ENCODE measurements around the gene PDE2A.

PDE2A gene

DNA sequence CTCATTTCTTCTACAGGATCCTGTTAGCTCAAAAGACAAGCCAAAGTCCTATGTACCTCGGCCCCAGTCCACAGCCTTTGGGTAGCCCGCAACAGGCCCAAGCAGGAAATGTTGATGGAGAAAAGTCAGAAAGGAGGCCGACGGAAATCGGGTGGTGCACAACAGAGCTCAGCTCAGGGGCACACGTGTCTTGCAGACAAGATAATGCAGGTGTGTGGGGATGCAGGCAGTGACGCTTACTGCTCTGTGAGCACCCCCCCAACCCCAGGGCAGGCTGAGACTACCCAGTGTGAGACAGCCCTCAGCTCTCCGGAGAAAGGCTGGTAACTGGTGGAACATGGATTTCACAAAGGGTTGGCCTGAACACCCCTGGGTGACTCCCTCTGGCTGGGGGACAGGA, 4.3 kb upstream of the PDE2A start:
- no peak overlapping the region for H3K27ac ChIP-seq
- no peaks in the 10 kb centered on the region for H3K9me3 ChIP-seq
- peaks cover 59% of the 10 kb centered on the region for H3K27me3 ChIP-seq
- no peaks in the 10 kb centered on the region; the same call in 1 of the 2 replicates for H3K4me1 ChIP-seq
- no peak for TF ChIP-seq Cebpa-rat (IDR thresholded peaks at IDR 0.05)
- no peak overlapping the region for H3K4me3 ChIP-seq
- H3K9ac ChIP-seq = no peak overlapping the region
- H3K4me2 ChIP-seq = no peak overlapping the region
- peaks cover 7% of the 10 kb centered on the region for H3K36me3 ChIP-seq
- H4K20me1 ChIP-seq = peaks cover 94% of the 10 kb centered on the region

DNA sequence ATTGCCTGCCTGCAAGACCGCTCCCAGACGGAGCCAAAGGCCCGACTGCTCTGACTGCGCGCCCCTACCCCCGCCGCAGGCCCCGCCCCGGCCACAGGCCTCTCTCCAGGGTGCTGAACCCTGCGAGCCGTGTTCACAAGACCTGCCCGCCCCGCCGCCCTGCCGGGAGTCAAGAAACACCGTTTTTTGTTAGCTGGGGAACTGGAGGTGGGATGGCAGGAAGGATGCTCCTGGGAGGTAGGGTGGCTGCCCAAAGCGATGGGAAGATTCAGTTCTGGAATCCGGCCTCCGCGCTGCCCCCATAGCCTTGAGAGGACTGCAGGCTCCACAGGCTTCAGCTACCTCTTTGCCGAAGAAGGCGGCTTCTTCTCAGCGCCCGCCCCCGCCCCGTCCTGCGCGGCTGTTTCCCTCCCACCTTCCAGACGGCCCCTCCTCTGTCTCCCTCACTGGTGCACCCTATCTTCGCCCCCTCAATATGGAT, 2.7 kb upstream of the PDE2A start:
- Histone ChIP-seq H3K4me1 (peaks cover 15% of the 10 kb centered on the region), H3K4me3 (no peak overlapping the region), H3K27ac (no peak overlapping the region), H4K20me1 (peaks cover 89% of the 10 kb centered on the region), H3K4me2 (no peak overlapping the region), H3K27me3 (peaks cover 59% of the 10 kb centered on the region), H3K9ac (no peak overlapping the region), H3K9me3 (no peaks in the 10 kb centered on the region), H3K36me3 (no peaks in the 10 kb centered on the region)
- TF ChIP-seq Cebpa-rat (IDR thresholded peaks at IDR 0.05) = no peak

DNA sequence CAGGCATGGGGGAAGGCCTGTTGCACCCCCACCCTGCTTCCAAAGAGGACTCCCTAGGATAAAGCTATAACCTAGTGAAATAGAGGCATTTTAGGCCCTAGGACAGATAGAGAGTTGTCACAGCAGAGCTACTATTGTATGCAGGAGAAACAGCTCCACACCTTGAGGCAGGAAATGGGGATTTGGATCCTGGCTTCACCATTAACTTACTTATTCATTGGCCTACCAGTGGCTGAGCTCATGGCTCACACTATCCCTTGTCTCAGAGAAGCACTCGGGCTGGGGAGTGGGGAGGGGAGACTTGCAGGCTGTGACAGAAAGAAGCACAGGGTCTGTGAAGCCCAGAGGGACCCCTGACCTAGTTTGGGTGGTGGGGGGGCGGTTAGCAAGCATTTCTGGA, 999 bp upstream of the PDE2A start:
- TF ChIP-seq Cebpa-rat (IDR thresholded peaks at IDR 0.05) = no peak
- H3K4me1 ChIP-seq = peaks cover 15% of the 10 kb centered on the region
- H3K4me3 ChIP-seq = no peak overlapping the region
- H3K27ac ChIP-seq = no peak overlapping the region
- H3K4me2 ChIP-seq = no peak overlapping the region
- H3K9ac ChIP-seq = no peak overlapping the region
- H3K27me3 ChIP-seq = peaks cover 59% of the 10 kb centered on the region
- peaks cover 73% of the 10 kb centered on the region for H4K20me1 ChIP-seq
- no peaks in the 10 kb centered on the region for H3K9me3 ChIP-seq
- H3K36me3 ChIP-seq = no peaks in the 10 kb centered on the region

DNA sequence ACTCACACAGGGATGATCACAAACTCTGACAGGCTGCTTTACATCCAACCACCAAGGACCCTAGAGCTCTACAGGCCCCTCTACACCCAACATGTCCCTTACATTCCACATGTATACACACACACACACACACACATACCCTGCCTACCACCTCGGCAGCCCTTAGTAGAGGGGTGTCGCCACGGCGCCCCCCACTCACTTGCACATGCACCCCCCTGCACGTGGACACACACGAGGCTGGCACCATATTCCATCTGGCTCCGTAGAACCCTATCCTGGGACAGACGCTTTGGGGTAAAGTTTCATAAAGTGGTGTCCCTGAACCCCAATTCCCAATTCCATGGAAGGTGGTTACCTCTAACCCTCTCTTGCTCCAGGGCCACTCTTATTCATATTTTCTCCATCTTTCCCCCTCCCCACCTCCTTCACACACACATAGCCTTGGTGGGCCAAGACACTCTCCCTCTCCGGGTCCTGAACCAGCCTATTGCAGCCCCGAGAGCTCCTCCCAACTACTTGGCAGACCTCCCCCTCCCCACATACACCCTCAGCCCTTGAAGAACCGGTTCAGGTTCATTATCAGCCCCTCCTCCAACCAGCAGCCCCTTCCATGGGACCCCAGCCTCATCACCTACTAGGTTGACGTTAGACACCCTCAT, 809 bp downstream of the PDE2A start:
- Histone ChIP-seq H3K9me3 (no peaks in the 10 kb centered on the region), H3K27me3 (peaks cover 44% of the 10 kb centered on the region), H4K20me1 (peaks cover 54% of the 10 kb centered on the region), H3K36me3 (no peaks in the 10 kb centered on the region), H3K4me3 (no peak overlapping the region), H3K4me2 (peak overlapping the region; percentile 53; the same call in 1 of the 2 replicates), H3K4me1 (peaks cover 26% of the 10 kb centered on the region), H3K27ac (no peak overlapping the region), H3K9ac (no peak overlapping the region)
- no peak for TF ChIP-seq Cebpa-rat (IDR thresholded peaks at IDR 0.05)

DNA sequence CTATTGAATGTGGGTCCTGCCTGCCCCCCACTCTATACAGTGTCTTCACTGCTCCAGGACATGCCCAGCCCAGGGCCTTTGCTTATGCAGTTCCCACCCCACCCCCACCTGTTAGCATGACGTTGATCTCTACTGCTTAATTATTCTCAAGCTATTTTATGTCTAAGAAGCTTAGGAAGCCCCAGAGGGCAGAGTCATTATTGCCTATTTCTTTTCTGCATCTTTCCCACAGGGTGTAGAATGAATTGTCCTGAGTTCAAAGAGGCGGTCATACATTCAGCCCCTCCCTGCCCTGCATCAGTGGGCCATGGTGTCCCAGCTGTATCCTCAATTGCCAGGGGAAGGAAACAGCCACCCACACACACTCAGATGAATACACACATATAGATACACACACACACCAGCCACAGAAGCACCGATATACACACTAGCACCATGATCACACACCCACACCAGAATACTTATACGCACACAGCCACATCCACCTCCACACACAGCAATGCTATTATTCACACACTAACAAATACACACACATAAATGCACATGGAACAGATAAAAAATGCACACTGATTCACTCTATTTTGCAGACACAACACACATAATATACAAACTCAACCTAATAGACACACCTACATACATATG, 1.5 kb downstream of the PDE2A start:
- TF ChIP-seq Cebpa-rat (IDR thresholded peaks at IDR 0.05) = no peak
- Histone ChIP-seq H3K9me3 (no peaks in the 10 kb centered on the region; the same call in 1 of the 2 replicates), H3K36me3 (no peaks in the 10 kb centered on the region), H3K4me2 (peak overlapping the region; percentile 53), H3K27me3 (peaks cover 37% of the 10 kb centered on the region), H3K9ac (no peak overlapping the region), H3K4me1 (peaks cover 32% of the 10 kb centered on the region), H3K27ac (no peak overlapping the region), H4K20me1 (peaks cover 48% of the 10 kb centered on the region), H3K4me3 (no peak overlapping the region)

DNA sequence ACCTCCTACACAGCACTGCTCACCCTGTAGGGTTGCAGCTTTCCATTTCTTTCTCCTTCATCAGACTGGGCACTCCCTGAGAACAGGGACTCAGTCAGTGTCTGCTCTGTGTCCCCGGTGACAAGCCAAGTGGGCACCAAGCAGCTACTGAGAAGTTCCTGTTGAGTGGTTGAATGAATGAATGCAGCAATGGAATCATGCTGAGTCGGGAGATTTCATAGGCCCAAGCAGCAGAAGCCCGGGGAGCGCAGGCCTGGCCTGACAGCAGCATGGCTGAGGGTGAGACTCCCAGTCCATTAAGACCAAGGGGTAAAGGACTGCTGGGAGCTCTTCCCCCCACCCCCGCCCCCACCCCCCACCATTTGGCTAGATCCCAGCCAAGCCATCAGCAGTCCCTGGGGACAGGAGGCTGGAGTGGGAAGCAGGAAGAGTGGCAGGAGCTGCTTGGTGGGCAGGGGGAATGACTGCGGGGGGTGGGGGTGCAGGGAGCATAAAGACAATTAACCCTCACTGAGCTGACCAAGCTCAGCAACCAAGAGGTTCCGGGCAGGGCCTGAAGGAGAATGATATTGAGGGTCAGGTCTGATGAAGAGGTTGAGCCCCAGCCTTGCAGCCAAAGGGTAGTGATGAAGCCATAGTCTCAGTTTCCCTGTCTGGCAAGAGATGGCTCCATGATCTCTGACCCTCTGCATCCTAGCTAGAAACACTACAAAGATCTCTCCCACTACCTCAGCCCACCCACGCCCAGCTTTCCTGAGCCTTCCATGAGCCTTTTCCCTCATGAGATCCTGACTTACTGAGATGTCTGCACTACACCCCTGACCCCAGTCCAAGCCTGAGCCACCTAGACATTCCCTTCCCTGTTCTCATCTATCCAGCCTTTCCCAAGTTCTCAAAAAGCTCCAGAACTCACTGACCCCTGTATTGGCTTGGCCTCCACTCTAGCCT, 2.8 kb downstream of the PDE2A start:
- H3K36me3 ChIP-seq = no peaks in the 10 kb centered on the region
- H3K9ac ChIP-seq = no peak overlapping the region
- H3K4me1 ChIP-seq = peaks cover 32% of the 10 kb centered on the region
- peaks cover 36% of the 10 kb centered on the region; the same call in 1 of the 2 replicates for H4K20me1 ChIP-seq
- H3K9me3 ChIP-seq = peaks cover 6% of the 10 kb centered on the region
- no peak overlapping the region for H3K4me3 ChIP-seq
- H3K27ac ChIP-seq = no peak overlapping the region
- no peak for TF ChIP-seq Cebpa-rat (IDR thresholded peaks at IDR 0.05)
- H3K27me3 ChIP-seq = peaks cover 24% of the 10 kb centered on the region
- no peak overlapping the region for H3K4me2 ChIP-seq

DNA sequence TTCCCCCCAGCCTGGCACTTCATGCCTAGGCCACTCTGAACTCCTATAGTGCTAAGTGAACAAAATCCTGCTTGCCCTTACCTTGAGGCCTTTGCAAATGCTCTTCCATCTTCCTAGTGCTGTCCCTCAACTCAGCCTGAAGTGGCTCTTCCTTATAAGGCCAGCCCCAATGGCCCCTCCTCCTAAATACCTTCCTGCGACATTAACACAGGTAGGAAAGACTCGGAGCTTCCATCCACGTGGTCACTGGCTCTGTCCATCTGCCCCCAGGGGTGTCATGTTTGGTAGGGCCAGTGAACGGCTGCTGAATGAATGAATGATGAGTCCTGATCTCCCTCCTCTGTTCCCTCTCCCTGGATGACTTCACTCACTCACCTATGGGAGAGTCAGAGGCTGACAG, 4.2 kb downstream of the PDE2A start:
- peaks cover 10% of the 10 kb centered on the region; the same call in 1 of the 2 replicates for H3K27me3 ChIP-seq
- peaks cover 22% of the 10 kb centered on the region; the same call in 1 of the 2 replicates for H4K20me1 ChIP-seq
- TF ChIP-seq Cebpa-rat (IDR thresholded peaks at IDR 0.05) = no peak
- H3K9me3 ChIP-seq = peaks cover 6% of the 10 kb centered on the region
- no peak overlapping the region for H3K9ac ChIP-seq
- peaks cover 41% of the 10 kb centered on the region for H3K4me1 ChIP-seq
- H3K27ac ChIP-seq = no peak overlapping the region
- H3K36me3 ChIP-seq = no peaks in the 10 kb centered on the region
- no peak overlapping the region for H3K4me2 ChIP-seq
- no peak overlapping the region for H3K4me3 ChIP-seq

DNA sequence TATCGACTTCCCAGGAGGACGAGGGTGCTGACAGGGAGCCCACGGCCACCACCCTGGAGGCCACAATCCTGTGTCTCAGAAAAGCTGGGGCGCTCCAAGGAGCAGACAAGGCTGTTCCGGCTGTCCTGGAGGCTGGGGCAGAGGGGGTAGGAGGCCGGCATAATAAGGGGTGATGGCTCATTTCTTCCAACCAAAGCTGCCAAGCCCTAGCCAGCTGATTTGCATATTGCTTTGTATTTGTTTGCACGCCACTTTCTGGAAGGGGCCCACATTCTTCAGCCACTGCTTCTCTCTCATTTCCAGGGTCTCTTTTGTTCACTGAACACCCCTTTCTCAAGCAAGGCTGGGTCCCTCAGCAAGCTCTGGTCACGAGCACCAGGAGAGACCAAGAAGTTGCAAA, 4.7 kb downstream of the PDE2A start:
- H4K20me1 ChIP-seq = peaks cover 17% of the 10 kb centered on the region; the same call in 1 of the 2 replicates
- no peak for TF ChIP-seq Cebpa-rat (IDR thresholded peaks at IDR 0.05)
- H3K4me3 ChIP-seq = no peak overlapping the region
- H3K9ac ChIP-seq = no peak overlapping the region
- 0 out of 2 replicates have a peak overlapping the region, but pooled peaks have one; percentile 3 for H3K4me2 ChIP-seq
- H3K9me3 ChIP-seq = peaks cover 6% of the 10 kb centered on the region
- no peaks in the 10 kb centered on the region for H3K36me3 ChIP-seq
- no peak overlapping the region for H3K27ac ChIP-seq
- H3K27me3 ChIP-seq = peaks cover 5% of the 10 kb centered on the region; the same call in 1 of the 2 replicates
- peaks cover 41% of the 10 kb centered on the region for H3K4me1 ChIP-seq

DNA sequence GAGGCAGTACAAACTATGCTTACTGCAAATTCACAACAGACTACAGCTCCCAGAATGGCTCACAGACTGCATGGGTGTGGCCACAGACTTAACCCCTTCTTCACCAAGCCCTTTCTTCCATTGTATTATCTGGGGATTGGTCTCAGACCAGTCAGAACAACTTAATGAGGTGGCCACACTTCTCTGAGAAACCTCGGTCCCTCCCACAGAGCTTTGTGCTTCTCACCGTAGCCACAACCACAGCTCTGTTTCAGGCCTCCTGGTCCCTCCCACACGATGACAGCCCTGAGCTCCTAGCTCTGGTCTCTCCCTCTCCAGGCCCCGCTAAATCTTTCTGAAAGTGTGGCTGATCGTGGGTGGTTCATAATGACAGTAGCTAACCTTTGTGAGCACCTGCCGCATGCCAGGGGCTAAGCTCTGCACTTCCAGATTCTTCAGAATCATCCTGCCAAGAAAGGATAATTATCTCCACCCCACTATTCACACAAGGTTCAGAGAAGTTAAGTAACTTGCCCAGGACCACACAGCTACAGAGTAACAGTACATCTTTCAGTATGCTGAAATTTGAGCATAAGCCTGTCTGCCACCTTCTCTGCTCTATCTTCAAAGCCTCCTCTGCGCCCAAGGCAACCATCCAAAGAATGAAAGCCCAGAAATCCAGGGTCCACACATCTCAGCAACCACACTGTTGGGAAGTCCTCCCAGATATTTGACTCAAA, 5.4 kb downstream of the PDE2A start:
- Histone ChIP-seq H3K4me2 (peak overlapping the region; percentile 29; the same call in 1 of the 2 replicates), H3K36me3 (no peaks in the 10 kb centered on the region), H3K9me3 (peaks cover 6% of the 10 kb centered on the region), H3K4me1 (peaks cover 41% of the 10 kb centered on the region), H3K27ac (no peak overlapping the region), H3K27me3 (no peaks in the 10 kb centered on the region), H4K20me1 (peaks cover 9% of the 10 kb centered on the region; the same call in 1 of the 2 replicates), H3K4me3 (no peak overlapping the region), H3K9ac (no peak overlapping the region)
- TF ChIP-seq Cebpa-rat (IDR thresholded peaks at IDR 0.05) = no peak

All from BLaER1 (cell line).